GM23338 (cell line): ENCODE measurements around the gene FRRS1L. TPM values are rescaled to one million over a fixed set of nuclear protein-coding genes. Genes with fewer than 3 reads are reported as not detected.

Source experiments
- ATAC-seq: fragments of 200-7000 bp; cut with Tn5 transposase; 3 replicates; pipeline ENCODE4 v1.9.1; 2020
- DNase-seq: peaks from one replicate; pipeline ENCODE4 v3.0.0-alpha.2; 2015; ENCODE audit warnings: low spot score
- H2AFZ ChIP-seq: fragments of 200-600 bp; sonication (generic); 2 replicates; pipeline ENCODE4 v1.8.0; 2016; ENCODE audit warnings: antibody characterized with exemption, mild to moderate bottlenecking, moderate library complexity
- H3F3A ChIP-seq: fragments of 200-600 bp; sonication (generic); replicated peaks from 2 replicates; pipeline ENCODE4 v1.8.0; 2017; ENCODE audit warnings: antibody characterized with exemption, mixed run types, low read depth
- H3K27ac ChIP-seq: fragments of 200-600 bp; sonication (generic); 2 replicates; pipeline ENCODE4 v1.6.1; 2016; ENCODE audit warnings: low read depth
- H3K27me3 ChIP-seq: fragments of 200-600 bp; sonication (generic); 2 replicates; pipeline ENCODE4 v1.8.0; 2016; ENCODE audit warnings: mild to moderate bottlenecking, mixed run types, moderate library complexity; ENCODE audit not compliant: insufficient read depth
- H3K36me3 ChIP-seq: fragments of 200-600 bp; sonication (generic); 2 replicates; pipeline ENCODE4 v1.8.0; 2016; ENCODE audit warnings: mild to moderate bottlenecking; ENCODE audit not compliant: insufficient read depth
- H3K4me1 ChIP-seq: fragments of 200-600 bp; sonication (generic); 2 replicates; pipeline ENCODE4 v1.8.0; 2016; ENCODE audit warnings: mild to moderate bottlenecking, moderate library complexity; ENCODE audit not compliant: insufficient read depth
- H3K4me2 ChIP-seq: fragments of 200-600 bp; sonication (generic); 2 replicates; pipeline ENCODE4 v1.7.1; 2017; ENCODE audit warnings: mixed run types
- H3K4me3 ChIP-seq: fragments of 200-600 bp; sonication (generic); 2 replicates; pipeline ENCODE4 v1.6.1; 2016; ENCODE audit warnings: mixed run types
- H3K79me2 ChIP-seq: fragments of 200-600 bp; sonication (generic); replicated peaks from 2 replicates; pipeline ENCODE4 v1.8.0; 2017; ENCODE audit warnings: mild to moderate bottlenecking; ENCODE audit not compliant: insufficient read depth
- H3K9me2 ChIP-seq: fragments of 200-600 bp; sonication (generic); 2 replicates; pipeline ENCODE4 v1.8.0; 2017; ENCODE audit not compliant: insufficient read depth
- H4K20me1 ChIP-seq: fragments of 200-600 bp; sonication (generic); replicated peaks from 2 replicates; pipeline ENCODE4 v1.8.0; 2017; ENCODE audit warnings: mild to moderate bottlenecking; ENCODE audit not compliant: insufficient read depth
- H3K27ac Mint-ChIP-seq: 2 replicates; pipeline ENCODE4 v1.8.0; 2020; ENCODE audit warnings: inconsistent platforms, mild to moderate bottlenecking, moderate library complexity, mixed read lengths
- H3K27me3 Mint-ChIP-seq: 3 replicates; pipeline ENCODE4 v1.8.0; 2022; ENCODE audit warnings: low read depth, mild to moderate bottlenecking, moderate library complexity, mixed read lengths, inconsistent platforms; ENCODE audit not compliant: insufficient read depth, poor library complexity
- H3K36me3 Mint-ChIP-seq: 3 replicates; pipeline ENCODE4 v1.8.0; 2021; ENCODE audit warnings: low read depth, mild to moderate bottlenecking, inconsistent platforms, moderate library complexity, mixed read lengths
- H3K4me1 Mint-ChIP-seq: 3 replicates; pipeline ENCODE4 v1.8.0; 2020; ENCODE audit warnings: mild to moderate bottlenecking, inconsistent platforms, mixed read lengths
- H3K4me3 Mint-ChIP-seq: 3 replicates; pipeline ENCODE4 v1.8.0; 2021; ENCODE audit warnings: moderate library complexity, mild to moderate bottlenecking, inconsistent platforms, mixed read lengths
- H3K9me3 Mint-ChIP-seq: 3 replicates; pipeline ENCODE4 v1.8.0; 2020; ENCODE audit warnings: moderate library complexity, mild to moderate bottlenecking, inconsistent platforms, mixed read lengths
- CREB1 ChIP-seq: fragments of 250-450 bp; sonication (Bioruptor Pico); IDR thresholded peaks from 2 replicates; pipeline ENCODE4 v1.5.0; 2020; ENCODE audit warnings: low read depth, mild to moderate bottlenecking, moderate library complexity
- CTCF ChIP-seq, 2 experiments: fragments of 200-600 bp in 1 of 2; sonication (generic) in 1 of 2; conservative IDR thresholded peaks; 2 replicates each; pipeline versions ENCODE4 v1.5.1 to v1.6.1; 2016 to 2017; ENCODE audit warnings: antibody characterized with exemption in 2 of 2, low read depth in 2 of 2, mild to moderate bottlenecking in 2 of 2, moderate library complexity in 1 of 2
- EZH2phosphoT487 ChIP-seq: fragments of 200-600 bp; sonication (generic); IDR thresholded peaks from one replicate; pipeline ENCODE4 v1.8.1; 2018; ENCODE audit warnings: antibody characterized with exemption; ENCODE audit not compliant: unreplicated experiment
- JUNB ChIP-seq: IDR thresholded peaks from one replicate; pipeline ENCODE4 v1.6.1; 2016; ENCODE audit warnings: antibody characterized with exemption; ENCODE audit not compliant: unreplicated experiment
- NANOG ChIP-seq: IDR thresholded peaks from 2 replicates; pipeline ENCODE4 v1.6.1; 2016; ENCODE audit warnings: antibody characterized with exemption, borderline replicate concordance
- POLR2AphosphoS5 ChIP-seq: IDR thresholded peaks from 2 replicates; pipeline ENCODE4 v1.6.1; 2016; ENCODE audit warnings: antibody characterized with exemption, low read depth
- STAT1 ChIP-seq: IDR thresholded peaks from one replicate; pipeline ENCODE4 v1.6.1; 2016; ENCODE audit warnings: antibody characterized with exemption; ENCODE audit not compliant: unreplicated experiment
- ZNF114 ChIP-seq: fragments of 250-450 bp; sonication (Bioruptor Pico); IDR thresholded peaks from 2 replicates; pipeline ENCODE4 v1.5.0; 2020; ENCODE audit warnings: mild to moderate bottlenecking, moderate library complexity
- ZNF331 ChIP-seq: fragments of 250-450 bp; sonication (Bioruptor Pico); IDR thresholded peaks from 2 replicates; pipeline ENCODE4 v1.5.0; 2020; ENCODE audit warnings: low read depth, mild to moderate bottlenecking, moderate library complexity
- ZNF462 ChIP-seq: fragments of 250-450 bp; sonication (Bioruptor Pico); IDR thresholded peaks from 2 replicates; pipeline ENCODE4 v1.5.0; 2020; ENCODE audit warnings: mild to moderate bottlenecking, moderate library complexity
- polyA plus RNA-seq: library from polyadenylated mRNA; unstranded; fragments of >200 nt; fragmentation: Nextera tagmentation; extraction: Ambion mirVana; gene quantifications from 2 replicates; pipeline ENCODE4 v1.2.1, GENCODE V29; 2016
- total RNA-seq: library from RNA; depleted of rRNA; stranded (reverse); fragments of >200 nt; shearing (Covaris generic); gene quantifications from 2 replicates; pipeline ENCODE4 v1.2.3, GENCODE V29; 2014
- TF ChIP-seq, protein P1 (sequence below): IDR thresholded peaks from one replicate; pipeline ENCODE4 v1.6.1; 2018; ENCODE audit warnings: antibody characterized with exemption; ENCODE audit not compliant: unreplicated experiment
- TF ChIP-seq, protein P2 (sequence below): IDR thresholded peaks from 2 replicates; pipeline ENCODE4 v1.6.1; 2016; ENCODE audit warnings: antibody characterized with exemption

The FRRS1L gene
- total and polyA plus RNA-seq, 2 experiments from 2014 or later = 0.37 to 1.1 TPM

- Histone ChIP-seq H3K9me2 (no peaks in the 10 kb centered on the region), H3K27ac (no peak overlapping the region), H3K27me3 (no peaks in the 10 kb centered on the region), H3K79me2 (no peaks in the 10 kb centered on the region), H3K4me1 (no peaks in the 10 kb centered on the region), H3K4me3 (no peak overlapping the region), H4K20me1 (no peaks in the 10 kb centered on the region), H2AFZ (no peak overlapping the region), H3F3A (no peaks in the 10 kb centered on the region), H3K4me2 (no peak overlapping the region), H3K36me3 (no peaks in the 10 kb centered on the region)
- Mint-ChIP-seq H3K4me1 (no peaks in the 10 kb centered on the region), H3K36me3 (no peaks in the 10 kb centered on the region), H3K27me3 (peaks cover 7% of the 10 kb centered on the region), H3K9me3 (no peaks in the 10 kb centered on the region), H3K4me3 (no peak overlapping the region), H3K27ac (no peak overlapping the region)
- ATAC-seq (no peak), DNase-seq (no peak)
- no peak for TF ChIP-seq CTCF (conservative IDR thresholded peaks at IDR 0.05; ENCODE audit: low read depth in 2 of 2)
- TF ChIP-seq, protein P1, sequence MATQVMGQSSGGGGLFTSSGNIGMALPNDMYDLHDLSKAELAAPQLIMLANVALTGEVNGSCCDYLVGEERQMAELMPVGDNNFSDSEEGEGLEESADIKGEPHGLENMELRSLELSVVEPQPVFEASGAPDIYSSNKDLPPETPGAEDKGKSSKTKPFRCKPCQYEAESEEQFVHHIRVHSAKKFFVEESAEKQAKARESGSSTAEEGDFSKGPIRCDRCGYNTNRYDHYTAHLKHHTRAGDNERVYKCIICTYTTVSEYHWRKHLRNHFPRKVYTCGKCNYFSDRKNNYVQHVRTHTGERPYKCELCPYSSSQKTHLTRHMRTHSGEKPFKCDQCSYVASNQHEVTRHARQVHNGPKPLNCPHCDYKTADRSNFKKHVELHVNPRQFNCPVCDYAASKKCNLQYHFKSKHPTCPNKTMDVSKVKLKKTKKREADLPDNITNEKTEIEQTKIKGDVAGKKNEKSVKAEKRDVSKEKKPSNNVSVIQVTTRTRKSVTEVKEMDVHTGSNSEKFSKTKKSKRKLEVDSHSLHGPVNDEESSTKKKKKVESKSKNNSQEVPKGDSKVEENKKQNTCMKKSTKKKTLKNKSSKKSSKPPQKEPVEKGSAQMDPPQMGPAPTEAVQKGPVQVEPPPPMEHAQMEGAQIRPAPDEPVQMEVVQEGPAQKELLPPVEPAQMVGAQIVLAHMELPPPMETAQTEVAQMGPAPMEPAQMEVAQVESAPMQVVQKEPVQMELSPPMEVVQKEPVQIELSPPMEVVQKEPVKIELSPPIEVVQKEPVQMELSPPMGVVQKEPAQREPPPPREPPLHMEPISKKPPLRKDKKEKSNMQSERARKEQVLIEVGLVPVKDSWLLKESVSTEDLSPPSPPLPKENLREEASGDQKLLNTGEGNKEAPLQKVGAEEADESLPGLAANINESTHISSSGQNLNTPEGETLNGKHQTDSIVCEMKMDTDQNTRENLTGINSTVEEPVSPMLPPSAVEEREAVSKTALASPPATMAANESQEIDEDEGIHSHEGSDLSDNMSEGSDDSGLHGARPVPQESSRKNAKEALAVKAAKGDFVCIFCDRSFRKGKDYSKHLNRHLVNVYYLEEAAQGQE = no peak
- TF ChIP-seq, protein P2, sequence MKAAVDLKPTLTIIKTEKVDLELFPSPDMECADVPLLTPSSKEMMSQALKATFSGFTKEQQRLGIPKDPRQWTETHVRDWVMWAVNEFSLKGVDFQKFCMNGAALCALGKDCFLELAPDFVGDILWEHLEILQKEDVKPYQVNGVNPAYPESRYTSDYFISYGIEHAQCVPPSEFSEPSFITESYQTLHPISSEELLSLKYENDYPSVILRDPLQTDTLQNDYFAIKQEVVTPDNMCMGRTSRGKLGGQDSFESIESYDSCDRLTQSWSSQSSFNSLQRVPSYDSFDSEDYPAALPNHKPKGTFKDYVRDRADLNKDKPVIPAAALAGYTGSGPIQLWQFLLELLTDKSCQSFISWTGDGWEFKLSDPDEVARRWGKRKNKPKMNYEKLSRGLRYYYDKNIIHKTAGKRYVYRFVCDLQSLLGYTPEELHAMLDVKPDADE = no peak
- TF ChIP-seq JUNB = no peak
- TF ChIP-seq EZH2phosphoT487 = no peak
- TF ChIP-seq NANOG = no peak
- no peak for TF ChIP-seq POLR2AphosphoS5
- no peak for TF ChIP-seq ZNF331
- no peak for TF ChIP-seq ZNF114 (CRISPR knock-in tag)
- TF ChIP-seq ZNF462 (CRISPR knock-in tag) = no peak
- TF ChIP-seq CREB1 (CRISPR knock-in tag) = no peak
- TF ChIP-seq STAT1 = no peak
These were observed 36.8 kb upstream of the FRRS1L start for GRCh38 chr9:109203761-109204360.
